ENCODE results near the gene SNX22.

DNA sequence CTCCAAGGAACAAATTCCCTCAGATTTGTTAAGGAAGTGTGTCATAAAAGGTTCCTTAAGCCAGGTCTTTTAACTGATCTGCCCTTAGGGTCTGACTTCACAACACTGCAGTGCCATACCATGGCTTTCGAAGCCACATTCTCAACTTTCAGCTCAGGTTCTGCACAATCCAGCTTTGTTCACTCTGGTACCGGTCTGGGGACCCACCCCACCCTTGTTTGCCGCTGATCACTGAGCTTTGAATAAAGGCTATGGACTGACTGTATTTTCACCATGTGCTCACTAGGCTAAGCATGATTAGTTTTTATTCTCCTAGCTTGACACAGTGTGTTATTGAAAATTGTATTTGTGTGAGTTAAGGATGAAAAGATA is 39.9 kb upstream of the SNX22 start:
- TF ChIP-seq, protein P1, sequence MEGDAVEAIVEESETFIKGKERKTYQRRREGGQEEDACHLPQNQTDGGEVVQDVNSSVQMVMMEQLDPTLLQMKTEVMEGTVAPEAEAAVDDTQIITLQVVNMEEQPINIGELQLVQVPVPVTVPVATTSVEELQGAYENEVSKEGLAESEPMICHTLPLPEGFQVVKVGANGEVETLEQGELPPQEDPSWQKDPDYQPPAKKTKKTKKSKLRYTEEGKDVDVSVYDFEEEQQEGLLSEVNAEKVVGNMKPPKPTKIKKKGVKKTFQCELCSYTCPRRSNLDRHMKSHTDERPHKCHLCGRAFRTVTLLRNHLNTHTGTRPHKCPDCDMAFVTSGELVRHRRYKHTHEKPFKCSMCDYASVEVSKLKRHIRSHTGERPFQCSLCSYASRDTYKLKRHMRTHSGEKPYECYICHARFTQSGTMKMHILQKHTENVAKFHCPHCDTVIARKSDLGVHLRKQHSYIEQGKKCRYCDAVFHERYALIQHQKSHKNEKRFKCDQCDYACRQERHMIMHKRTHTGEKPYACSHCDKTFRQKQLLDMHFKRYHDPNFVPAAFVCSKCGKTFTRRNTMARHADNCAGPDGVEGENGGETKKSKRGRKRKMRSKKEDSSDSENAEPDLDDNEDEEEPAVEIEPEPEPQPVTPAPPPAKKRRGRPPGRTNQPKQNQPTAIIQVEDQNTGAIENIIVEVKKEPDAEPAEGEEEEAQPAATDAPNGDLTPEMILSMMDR (IDR thresholded peaks at IDR 0.05): no peak
- no peak for TF ChIP-seq POLR2A (IDR thresholded peaks at IDR 0.05)

Data from right lobe of liver (tissue), 4 donors.